ENCODE results near the gene NKX1-1.
"Not testable (repeated sequence)": the region's sequence is repeated elsewhere in the genome, so short reads cannot be mapped to it uniquely, and the experiment has no call there.

NKX1-1 gene

GRCh38 chr4:1400191-1400805 lies 5.9 kb downstream of the NKX1-1 start:
- ChIA-PET POLR2A (no interaction called here), CTCF (no interaction called here)
- H3K4me3 ChIP-seq (ENCODE audit: low read depth, low read length): no peak overlapping the region
- no peak for DNase-seq (ENCODE audit: low read depth, low spot score)
- TF ChIP-seq CTCF (IDR thresholded peaks at IDR 0.05; ENCODE audit: insufficient read depth, low read length, missing control alignments): no peak

- TF ChIP-seq CTCF (IDR thresholded peaks at IDR 0.05; ENCODE audit: insufficient read depth, low read length, missing control alignments): no peak
- DNase-seq (ENCODE audit: low read depth, low spot score): no peak
- H3K4me3 ChIP-seq (ENCODE audit: low read depth, low read length): no peak overlapping the region
- CTCF ChIA-PET: no interaction called here
- POLR2A ChIA-PET: no interaction called here
Observed at GRCh38 chr4:1399508-1400190, 6.6 kb downstream of the NKX1-1 start.

- H3K4me3 ChIP-seq (ENCODE audit: low read depth, low read length): no peak overlapping the region
- TF ChIP-seq CTCF (IDR thresholded peaks at IDR 0.05; ENCODE audit: insufficient read depth, low read length, missing control alignments): no peak
- ChIA-PET CTCF (no interaction called here), POLR2A (no interaction called here)
- DNase-seq (ENCODE audit: low read depth, low spot score): no peak
Observed at GRCh38 chr4:1398681-1399507, 7.3 kb downstream of the NKX1-1 start.

- POLR2A ChIA-PET: no interaction called here
- H3K4me3 ChIP-seq (ENCODE audit: low read depth, low read length): no peak overlapping the region
- CTCF ChIA-PET: interaction anchor here (1.0 kb wide), 1 partner anchor 152 kb away, joined by 3 read pairs; no protein-coding TSS in a partner anchor
- no peak for DNase-seq (ENCODE audit: low read depth, low spot score)
- no peak for TF ChIP-seq CTCF (IDR thresholded peaks at IDR 0.05; ENCODE audit: insufficient read depth, low read length, missing control alignments)
Observed at GRCh38 chr4:1396806-1397455, 9.3 kb downstream of the NKX1-1 start.

GRCh38 chr4:1395941-1396805 lies 10.1 kb downstream of the NKX1-1 start:
- ChIA-PET CTCF (interaction anchor here (1.0 kb wide), 1 partner anchor 153 kb away, joined by 3 read pairs; no protein-coding TSS in a partner anchor), POLR2A (no interaction called here)
- no peak for TF ChIP-seq CTCF (IDR thresholded peaks at IDR 0.05; ENCODE audit: insufficient read depth, low read length, missing control alignments)
- H3K4me3 ChIP-seq (ENCODE audit: low read depth, low read length): no peak overlapping the region
- no peak for DNase-seq (ENCODE audit: low read depth, low spot score)

GRCh38 chr4:1395389-1395820 lies 10.8 kb downstream of the NKX1-1 start:
- CTCF ChIA-PET; POLR2A ChIA-PET; H3K4me3 ChIP-seq (ENCODE audit: low read depth, low read length); DNase-seq (ENCODE audit: low read depth, low spot score): not testable (repeated sequence)

- CTCF ChIA-PET; POLR2A ChIA-PET; H3K4me3 ChIP-seq (ENCODE audit: low read depth, low read length); DNase-seq (ENCODE audit: low read depth, low spot score): not testable (repeated sequence)
Observed at GRCh38 chr4:1394554-1395388, 11.5 kb downstream of the NKX1-1 start.
